CD1c-positive myeloid dendritic cell (primary cell): ENCODE measurements around the gene LPP.

ENCODE experiments used
- DNase-seq: peaks from one replicate; pipeline ENCODE4 v3.0.0-alpha.2; 2016; ENCODE audit errors: extremely low spot score

The LPP gene

DNA sequence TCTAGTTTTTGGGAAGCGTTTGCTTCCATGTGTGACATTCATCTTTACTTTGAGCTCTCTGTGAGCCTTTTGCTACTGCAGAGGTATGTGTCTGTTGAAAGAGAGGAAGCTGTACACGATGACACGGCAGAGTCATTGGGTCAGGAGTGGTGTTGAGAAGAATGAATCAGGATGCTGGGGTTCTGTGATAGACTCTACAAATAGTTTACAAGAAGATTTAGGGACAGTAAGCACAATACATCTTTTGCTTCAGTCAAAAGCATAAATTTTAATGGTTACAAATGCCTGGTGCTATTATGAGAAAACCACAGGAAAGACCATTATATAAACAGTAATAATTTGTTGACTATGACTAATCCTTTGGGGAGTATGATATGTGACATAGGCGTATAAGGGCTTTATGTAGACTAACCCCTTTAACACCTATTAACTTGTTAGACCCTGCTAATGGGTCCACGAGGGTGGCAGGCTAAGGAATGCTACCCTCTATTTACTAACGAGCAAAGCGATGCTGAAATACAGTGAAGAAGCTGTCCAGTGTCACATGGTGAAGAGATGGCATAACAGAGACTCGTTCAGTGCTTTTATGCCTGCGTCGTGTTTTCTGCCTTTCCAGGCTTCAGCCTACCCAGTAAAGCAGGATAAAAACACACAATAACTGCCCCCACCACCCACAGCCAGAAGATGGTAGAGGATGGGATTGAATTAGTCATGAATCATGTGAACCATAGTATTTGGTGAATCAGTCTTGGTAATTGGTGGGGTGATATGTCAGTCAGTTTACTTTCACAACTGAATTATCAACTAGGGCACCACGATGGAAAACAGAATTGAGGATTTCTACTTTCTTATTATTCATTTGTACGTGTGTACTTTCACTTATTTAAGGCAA is 118.8 kb downstream of the LPP start:
- peak; percentile 76 for DNase-seq

DNA sequence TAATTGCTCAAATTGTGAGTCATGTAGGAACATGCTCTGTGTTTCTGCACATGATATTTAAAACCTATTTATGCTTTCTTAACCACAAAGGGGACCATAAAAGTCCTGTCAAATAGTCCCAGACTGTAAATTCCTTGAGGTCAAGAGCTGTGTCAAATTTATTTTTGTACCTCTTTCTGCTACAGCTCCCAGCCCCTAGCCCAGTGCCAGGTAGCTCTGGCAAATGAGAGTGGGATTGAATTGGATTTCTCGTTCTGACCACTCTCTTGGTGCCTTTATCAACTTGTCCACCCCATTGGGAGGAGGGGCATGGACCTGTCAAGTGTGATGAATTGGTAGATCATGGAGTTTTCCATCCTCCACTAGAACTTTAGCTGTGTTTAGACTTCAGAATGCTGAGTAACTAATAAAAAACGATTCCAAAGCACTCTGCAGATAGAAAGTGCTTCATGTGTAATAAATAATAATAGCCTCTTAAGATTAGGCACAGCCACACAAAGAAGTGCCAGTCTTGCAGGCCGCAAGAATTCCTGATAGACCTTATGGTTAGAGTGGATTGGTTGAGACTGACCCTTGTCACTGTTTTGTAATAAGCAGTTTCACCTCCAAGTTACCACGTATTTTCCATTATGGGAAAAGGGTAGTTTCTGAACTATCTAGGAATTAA is 120.4 kb downstream of the LPP start:
- DNase-seq: no peak

DNA sequence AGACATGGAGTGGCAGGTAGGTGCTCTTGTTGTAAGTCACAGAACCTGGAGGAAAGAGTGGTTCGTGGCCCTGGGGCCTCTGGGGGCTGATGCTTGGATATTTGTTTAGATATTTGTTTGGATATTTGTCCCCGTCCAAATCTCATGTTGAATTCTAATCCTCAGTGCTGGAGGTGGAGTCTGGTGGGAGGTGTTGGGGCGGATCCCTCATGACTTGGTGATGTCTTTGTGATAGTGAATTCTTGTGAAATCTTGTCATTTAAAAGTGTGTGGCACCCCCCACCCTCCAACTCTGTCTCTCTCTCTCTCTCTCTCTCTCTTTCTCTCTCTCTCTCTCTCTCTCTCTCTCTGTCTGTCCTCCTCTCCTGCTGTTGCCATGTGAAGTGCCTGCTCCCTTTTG is 122.4 kb downstream of the LPP start:
- no peak for DNase-seq

DNA sequence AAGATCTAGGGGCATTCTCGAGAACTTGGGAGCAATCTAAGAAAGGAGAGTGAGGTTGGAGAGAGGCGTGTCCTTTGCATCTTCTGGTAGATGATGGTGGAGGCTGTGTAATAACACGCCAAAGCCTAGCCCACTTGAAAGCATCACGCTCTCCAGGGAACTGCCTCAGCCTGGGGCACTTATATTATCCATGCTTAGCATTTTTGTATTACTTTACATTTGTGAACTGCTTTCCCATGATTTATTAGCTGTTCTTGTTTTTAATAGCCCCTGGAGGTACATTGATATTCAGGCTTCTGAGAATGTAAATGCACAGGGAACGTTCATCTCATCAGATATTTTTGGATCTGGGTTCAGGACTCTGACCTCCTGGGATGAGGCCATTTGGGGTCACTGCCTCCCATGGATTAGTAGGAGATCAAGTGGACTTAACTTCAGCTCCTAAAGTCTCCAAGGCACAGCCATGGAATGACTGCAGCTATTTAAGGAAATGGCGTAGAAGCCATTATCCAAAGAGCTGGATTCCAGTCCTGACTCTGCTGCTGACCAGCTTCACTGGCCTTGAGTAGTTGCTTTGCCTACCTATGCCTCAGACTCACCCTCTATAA is 124.9 kb downstream of the LPP start:
- no peak for DNase-seq

DNA sequence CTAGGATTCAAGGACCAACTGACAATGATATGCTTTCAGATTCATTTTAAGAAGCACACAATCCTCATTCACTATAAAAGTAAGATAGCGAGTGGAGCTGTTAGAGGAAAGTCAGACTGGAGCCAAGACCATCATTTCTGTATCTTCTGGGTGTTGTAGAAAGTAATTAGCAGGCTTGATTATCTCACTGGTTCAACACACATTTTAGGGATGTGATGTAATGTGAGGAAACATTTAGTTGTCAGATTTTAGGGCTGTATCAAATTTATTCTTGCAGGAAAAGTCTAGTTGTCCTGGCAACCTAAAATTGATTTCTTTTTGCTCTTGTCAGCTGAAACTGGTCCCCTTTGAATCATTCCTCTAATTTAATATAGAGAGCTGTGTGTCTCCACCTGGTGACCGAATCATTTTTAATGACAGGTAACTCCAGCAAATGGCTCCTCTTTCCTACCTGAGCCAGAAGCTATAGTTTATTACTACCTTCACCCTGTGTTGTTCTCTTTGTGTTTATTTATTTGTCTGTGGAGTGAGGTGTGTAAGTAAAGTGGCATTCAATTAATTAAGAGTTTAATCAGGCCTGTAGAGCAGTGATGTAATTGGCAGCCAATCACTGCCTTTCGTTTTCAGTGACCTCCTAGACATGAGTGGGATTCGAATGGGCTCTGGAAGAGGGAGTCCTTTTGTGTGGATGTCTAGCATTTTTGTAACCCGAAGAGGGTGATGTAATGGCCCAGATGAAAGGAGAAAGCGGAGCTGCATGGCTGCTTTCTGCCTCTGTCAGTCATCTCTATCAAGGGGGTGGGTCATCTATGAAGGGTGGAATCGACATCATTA is 125.8 kb downstream of the LPP start:
- no peak for DNase-seq

DNA sequence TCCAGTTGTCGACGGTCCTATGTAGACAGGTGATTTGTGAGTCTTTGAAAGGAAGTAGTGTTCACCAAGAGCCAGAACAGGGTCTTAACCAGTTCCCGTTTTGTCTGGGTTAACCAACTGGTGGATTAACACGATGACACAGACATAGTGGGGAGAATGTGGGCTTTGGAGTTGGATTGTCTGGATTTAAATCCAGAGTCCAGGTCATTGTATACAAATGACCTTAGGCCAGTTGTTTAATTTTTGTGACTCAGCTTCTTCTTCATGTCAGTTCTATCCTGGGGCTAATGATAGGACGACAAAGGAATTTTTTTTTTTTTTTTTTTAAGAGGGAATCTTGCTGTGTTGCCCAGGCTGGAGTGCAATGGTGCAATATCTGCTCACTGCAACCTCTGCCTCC is 126.7 kb downstream of the LPP start:
- DNase-seq: no peak

DNA sequence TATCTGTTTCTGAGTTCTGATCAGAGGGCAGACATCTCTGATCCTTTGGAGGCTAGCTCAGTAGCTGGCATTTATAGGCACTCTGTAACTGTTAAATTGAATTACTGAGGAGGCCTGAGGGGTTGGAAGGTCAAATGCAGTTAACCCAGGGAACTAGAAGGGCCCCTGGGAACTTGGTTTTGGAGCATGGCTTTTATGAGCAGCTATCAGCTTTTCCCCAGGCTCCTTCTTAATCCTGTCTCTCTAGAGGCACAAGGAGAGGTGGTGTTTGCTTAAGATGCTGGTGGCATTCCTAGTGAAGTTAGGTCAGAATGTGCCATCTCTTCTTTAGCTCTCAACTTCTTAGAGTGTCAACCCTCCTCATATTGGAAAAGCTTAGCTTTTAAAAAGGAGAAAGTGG is 128.9 kb downstream of the LPP start:
- no peak for DNase-seq

DNA sequence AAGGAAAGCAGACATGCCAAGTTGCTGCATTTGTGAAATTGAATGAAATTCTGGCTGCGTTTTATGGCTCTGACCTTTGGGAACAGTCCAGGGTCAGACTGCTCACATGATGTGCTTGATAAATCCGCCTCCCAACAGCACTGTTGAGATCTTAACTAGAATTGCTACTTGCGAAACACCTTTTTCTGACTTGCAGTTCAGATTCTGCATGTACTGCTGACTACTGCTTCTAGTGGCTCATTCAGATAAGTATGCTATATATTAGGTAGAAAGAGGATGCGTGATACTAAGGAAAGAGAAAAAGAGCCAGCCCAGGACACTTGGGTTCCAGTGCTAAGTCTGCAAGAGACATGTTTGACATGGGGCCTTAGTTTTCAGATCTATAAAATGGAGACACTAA is 129.4 kb downstream of the LPP start:
- peak; percentile 45 for DNase-seq

DNA sequence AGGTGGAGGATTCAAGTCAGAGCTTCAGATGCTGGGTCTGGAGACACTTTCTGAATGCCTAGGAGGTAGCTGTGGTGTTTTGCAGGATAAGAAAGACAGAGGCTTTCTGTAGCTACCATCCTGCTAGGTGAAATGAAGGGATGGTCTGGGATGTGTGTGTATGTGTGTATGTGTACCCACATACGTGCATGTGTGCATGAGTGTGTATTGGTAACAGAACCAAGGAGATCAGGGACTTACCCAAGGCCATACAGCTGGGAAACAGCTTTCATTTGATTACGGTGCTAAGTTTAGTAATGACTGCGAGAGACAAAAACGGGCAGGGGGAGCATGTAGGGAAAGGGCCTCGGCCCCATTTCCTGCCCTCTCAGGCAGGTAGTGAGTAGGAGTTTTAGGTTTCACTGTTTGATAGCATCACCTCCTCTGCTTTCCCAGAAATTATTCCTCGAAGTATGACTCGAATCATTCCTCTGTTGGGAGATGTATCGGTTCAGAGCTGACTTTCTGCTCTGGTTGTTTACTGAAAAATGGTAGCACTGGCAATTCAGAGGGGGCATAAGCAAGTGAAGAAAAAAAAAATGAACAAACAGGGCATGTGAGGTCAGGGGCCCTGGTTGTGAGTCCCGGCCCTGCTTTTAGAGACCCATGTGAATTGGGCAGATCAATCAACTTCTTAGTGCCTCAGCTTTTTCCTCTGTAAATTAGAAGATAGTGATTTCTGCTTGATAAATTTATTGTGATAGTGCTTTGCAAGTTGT is 130.7 kb downstream of the LPP start:
- DNase-seq: no peak

DNA sequence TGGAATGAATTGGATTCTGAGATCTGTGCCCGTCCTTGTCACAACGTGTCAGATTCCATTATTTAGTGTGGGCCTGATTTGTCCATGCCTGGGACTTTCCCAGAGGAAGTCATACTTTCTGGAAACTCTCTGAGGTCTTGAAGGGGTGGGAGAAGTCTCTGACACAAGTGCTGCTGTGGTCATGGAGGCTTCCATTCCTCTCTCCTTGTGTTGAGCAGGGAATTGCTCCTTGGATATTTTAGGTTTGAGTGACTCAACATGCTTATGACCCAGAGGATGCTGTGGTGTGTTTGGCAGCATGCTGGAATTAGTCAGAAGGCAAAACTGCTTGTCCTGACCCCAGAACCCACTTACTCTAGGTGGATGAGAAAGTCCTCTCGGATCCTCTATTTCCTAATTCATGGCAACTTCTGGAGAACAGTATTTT is 132.1 kb downstream of the LPP start:
- peak; percentile 89 for DNase-seq

DNA sequence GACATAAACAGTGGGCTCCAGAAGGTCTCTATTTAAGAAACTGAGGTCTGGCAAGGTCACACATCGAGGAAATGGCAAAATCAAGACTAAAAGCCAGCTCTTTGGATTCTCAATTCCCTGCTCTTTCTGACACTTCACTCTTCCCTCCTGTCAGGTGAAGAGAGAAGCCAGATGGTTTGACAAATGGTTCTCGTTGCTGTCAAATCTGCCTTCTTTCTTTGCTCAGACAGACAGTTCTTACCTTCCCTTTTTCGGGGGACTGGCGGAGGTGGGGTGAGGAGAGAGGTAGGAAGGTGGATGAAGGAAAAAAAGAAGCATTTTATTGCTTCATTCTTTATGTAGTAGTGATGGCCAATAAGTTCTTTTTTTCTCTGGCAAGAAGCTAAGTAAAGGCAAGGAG is 133.4 kb downstream of the LPP start:
- DNase-seq: no peak

DNA sequence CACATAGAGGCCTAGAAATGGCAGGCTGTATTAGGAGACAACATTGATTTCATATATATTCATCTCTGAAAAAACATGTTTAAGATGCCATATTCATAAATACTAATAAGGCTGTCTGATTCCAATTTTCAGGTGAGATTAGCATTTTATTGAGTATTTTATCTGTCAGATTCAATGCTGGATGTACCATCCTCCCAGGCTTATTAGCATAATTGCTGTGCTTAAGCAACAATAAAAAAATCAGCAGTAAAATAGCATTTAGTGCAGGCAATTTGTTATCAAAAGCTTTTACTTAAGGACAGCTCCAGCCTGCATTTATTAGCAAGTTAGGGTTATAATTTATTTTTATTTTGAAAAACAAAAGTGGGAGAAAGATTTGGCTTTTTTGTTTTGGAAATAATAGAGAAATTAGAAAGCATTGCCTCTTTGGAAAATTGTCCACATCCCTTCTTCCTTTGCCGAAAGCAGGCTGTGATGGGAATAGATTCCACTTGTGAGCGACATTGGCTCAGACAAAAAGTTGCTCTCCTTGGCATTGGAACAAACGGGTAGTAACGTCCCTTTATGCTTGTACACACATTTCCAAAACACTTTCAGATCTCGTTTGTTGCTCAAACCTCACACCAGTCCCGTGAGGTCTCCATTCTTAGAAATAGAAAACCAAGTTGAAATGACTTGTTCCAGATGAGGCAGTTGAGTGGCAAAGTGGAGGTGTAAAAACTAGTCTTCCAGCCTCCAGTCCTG is 134.0 kb downstream of the LPP start:
- DNase-seq: peak; percentile 50

DNA sequence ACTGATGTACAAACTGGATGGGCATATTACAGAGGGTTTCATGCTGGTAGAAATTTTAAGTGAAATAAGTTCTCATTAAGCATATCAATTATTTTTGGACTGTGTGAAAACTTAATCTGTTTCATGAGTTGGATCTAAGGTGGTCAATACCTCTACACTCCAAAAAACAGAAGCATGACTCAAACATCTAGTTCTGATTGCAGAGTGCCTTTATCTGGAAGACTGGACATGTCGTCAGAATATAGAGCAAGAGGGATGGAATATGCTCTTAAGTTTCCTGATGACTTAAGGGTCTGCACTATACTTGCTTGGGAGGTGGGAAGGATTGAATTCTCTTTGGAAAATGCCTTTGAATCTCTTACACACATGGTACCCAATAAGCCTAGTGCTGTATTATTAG is 138.3 kb downstream of the LPP start:
- peak; percentile 56 for DNase-seq

DNA sequence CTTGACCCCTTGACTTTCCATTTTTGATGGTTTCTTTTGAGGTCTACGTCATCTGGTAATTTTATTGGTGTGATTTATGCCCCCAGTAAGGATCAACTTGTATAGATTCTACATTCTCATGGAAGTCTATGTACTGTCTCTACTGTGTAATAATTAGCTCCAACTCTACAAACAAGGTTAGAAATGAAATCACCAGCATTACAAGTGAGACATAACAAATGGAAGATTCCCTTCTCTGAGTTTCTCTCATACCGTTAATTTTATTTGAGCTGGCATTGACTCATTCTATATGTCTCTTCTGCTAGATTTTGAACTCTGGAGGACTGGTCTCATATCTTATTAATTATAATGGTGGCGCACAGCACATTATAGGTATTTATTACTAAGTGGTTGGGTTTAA is 138.9 kb downstream of the LPP start:
- DNase-seq: no peak

DNA sequence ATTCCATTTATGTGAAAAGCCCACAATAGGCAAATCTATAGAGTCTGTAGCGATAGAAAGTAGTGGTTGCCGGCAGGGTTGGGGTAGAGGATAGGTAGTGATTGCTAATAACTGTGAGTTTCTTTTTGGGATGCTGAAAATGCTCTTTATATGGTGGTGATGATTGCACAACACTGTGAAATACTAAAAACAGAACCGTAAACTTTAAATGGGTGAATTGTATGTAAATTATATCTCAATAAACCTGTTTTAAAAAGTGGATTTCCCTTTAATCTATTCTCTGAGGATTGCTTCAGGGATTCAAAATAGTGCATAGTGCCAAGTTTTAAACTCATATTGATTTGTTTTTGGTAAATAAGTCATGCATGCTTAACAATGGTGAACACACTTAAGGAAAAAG is 140.2 kb downstream of the LPP start:
- DNase-seq: peak; percentile 59

DNA sequence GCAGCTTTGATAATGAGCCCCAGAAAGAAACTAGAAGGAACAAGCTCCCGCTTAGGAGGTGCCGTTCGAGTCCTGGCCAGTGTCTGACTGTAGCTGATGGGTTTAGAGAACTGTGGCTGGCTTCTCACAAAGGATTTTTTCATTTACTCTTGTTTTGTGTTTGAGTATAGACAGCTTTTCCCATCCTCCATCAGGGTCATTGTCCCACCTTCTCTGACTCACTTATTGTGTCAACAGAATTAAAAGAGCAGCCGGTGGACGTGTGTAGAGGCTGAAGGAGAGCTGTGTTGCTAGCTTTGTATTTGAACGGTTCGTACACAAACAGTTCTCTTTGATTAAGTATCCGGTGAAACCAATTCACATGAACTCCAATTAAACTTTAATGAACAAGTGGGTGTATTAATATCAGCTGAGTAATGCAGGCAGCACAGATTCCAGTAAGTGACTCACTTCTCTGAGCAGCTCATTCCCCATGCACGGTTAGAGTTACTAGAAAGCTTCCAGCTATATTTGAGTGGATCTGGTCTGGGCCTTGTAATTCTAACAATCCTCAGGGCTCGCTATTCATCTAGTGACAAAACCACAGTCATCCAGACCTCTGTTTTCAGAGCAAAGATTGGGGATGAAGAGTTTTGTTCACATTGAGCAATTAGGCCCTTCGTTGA is 141.0 kb downstream of the LPP start:
- peak; percentile 67 for DNase-seq

DNA sequence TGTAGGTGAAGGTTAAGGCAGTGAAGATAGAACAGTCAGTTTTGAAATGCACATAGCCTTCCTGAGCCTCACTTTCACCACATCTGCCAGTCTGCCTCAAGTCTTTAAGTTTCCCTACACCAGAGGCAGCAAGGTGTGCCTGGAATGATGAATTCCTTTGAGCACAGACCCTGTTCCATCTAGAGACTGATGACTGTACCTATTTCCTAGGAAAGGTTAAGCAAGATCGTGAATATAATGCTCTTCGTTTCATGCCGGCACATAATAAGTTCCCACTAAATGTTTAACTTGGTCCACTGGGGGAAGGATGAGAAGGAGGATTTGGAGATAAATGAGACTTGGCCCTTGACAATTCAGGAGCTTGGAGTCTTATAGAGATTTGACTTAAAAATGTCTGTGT is 141.9 kb downstream of the LPP start:
- no peak for DNase-seq

DNA sequence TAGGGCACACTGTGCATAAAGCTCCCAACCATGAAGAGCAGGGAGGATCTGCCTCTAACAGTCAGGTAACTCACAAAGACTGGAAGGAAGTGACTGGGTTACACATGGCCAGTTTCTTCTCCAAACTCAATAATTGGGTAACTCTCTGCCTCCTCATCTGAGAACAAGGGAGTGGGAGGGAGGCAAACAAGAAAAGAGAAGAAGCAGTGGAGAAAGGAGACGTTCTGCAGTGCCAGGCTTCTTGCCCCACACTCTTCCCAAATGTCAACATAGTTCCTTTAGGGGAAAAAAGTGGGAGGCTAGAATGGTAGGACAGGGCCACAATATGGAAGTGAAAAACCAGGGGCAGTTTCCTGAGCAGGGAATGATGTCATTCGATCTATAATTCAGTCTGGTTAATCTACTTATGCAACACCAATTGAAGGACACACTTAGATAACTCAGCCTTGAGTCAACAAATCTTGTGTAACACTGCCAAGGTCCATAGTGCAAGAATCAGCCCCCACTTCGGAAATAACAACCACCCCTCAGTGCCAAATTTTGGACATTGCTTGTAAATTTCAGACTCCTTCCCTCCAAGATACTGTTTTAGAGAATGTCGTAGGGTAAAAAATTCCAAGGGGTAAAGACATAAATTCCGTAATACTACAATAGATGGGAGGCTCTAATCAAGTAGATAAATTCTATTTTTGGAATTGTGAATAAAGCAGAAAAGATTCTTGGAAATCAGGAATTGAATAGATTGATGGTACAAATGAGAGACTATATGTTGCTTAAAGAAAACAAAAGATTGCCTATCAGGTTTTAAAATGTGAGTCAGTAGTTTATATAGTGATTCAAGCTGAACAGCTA is 143.0 kb downstream of the LPP start:
- DNase-seq: peak; percentile 96

DNA sequence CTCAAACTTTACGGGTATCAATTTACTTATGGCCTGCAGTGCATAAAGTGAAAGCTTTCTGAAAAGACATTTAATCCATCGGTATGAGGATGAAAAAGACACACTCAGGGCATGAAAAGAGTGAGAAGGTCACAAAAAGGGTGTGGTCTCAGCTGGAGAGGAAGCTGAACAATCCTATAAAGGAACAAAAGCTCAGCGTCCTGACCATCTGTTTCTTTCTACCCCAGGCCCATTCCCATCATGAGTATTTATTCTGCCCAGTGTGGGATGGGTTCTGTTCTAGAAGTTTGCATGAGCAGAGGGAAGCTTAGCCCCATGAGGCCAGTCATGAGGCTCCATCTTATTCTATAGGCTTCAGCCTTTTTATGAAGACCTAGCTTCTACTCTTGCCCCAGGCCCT is 144.6 kb downstream of the LPP start:
- DNase-seq: peak; percentile 77
